ENCODE data around the gene LRIG1. TPM values are rescaled to one million over a fixed set of nuclear protein-coding genes. Genes with fewer than 3 reads are reported as not detected.

Gene LRIG1, protein sequence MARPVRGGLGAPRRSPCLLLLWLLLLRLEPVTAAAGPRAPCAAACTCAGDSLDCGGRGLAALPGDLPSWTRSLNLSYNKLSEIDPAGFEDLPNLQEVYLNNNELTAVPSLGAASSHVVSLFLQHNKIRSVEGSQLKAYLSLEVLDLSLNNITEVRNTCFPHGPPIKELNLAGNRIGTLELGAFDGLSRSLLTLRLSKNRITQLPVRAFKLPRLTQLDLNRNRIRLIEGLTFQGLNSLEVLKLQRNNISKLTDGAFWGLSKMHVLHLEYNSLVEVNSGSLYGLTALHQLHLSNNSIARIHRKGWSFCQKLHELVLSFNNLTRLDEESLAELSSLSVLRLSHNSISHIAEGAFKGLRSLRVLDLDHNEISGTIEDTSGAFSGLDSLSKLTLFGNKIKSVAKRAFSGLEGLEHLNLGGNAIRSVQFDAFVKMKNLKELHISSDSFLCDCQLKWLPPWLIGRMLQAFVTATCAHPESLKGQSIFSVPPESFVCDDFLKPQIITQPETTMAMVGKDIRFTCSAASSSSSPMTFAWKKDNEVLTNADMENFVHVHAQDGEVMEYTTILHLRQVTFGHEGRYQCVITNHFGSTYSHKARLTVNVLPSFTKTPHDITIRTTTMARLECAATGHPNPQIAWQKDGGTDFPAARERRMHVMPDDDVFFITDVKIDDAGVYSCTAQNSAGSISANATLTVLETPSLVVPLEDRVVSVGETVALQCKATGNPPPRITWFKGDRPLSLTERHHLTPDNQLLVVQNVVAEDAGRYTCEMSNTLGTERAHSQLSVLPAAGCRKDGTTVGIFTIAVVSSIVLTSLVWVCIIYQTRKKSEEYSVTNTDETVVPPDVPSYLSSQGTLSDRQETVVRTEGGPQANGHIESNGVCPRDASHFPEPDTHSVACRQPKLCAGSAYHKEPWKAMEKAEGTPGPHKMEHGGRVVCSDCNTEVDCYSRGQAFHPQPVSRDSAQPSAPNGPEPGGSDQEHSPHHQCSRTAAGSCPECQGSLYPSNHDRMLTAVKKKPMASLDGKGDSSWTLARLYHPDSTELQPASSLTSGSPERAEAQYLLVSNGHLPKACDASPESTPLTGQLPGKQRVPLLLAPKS
- 8.2 and 13.6 TPM in 2 replicates for total RNA-seq

DNA sequence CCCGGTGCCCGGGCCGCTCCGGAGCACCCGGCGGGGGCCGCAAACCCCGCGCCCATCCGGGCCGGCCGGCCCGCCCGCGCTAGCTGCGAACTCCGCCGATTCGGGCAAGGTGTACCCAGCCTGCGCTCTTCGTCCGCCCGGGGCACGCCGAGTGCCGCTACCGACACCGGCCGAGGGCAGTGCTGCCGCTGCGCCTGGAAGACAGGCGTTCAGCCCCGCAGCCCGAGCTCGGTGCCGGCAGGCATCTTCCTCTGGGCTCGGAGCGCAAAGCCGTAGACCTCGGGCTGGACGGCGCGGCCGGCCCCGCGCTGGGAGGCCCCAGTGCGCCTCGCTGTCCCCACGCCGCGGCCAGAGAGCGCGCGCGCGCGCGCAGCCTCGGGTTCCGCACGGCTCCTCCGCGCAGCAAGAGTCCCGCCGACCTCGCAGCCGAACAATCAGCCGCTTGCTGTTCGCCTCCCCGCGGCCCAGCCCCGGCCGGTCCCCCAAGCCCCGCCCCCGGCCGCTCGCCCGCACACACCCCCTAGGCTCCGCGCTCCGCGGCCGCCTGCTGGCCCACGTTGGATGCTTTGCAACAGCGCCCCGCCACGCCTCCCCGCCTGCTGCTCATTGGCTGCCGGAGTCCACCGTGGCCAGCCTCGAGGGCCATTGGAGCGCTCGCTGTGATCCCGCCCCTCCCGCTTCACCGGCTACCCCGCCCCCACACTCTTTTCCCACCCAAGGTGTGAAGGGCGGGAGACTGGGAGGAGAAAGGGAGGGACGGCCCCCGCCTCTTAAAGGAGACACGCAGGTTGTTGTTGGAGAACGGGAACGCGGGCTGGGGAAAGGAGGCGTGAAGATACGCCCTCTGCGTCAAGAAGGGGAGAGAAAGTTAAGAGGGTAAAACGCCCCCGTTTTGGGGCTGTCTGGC lies at the start of gene LRIG1:
Gene LRIG1, minus strand, starts transcription at position 447 of the 907 bp plus-strand sequence. CDS start 615 bp downstream, outside the sequence.
- TF ChIP-seq, protein P1, sequence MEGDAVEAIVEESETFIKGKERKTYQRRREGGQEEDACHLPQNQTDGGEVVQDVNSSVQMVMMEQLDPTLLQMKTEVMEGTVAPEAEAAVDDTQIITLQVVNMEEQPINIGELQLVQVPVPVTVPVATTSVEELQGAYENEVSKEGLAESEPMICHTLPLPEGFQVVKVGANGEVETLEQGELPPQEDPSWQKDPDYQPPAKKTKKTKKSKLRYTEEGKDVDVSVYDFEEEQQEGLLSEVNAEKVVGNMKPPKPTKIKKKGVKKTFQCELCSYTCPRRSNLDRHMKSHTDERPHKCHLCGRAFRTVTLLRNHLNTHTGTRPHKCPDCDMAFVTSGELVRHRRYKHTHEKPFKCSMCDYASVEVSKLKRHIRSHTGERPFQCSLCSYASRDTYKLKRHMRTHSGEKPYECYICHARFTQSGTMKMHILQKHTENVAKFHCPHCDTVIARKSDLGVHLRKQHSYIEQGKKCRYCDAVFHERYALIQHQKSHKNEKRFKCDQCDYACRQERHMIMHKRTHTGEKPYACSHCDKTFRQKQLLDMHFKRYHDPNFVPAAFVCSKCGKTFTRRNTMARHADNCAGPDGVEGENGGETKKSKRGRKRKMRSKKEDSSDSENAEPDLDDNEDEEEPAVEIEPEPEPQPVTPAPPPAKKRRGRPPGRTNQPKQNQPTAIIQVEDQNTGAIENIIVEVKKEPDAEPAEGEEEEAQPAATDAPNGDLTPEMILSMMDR (IDR thresholded peaks at IDR 0.05; ENCODE audit: insufficient read depth, low read length, poor library complexity, severe bottlenecking): peak; percentile 28
- peak; percentile 87 for DNase-seq (ENCODE audit: low read depth)
- no peaks in the 10 kb centered on the region for H3K27me3 ChIP-seq (ENCODE audit: control insufficient read depth, insufficient read depth, low read length)
- H3K4me3 ChIP-seq (ENCODE audit: low read depth, low read length): peak within 1 kb of the TSS; percentile 92
- H3K36me3 ChIP-seq (ENCODE audit: control insufficient read depth, insufficient read depth, low read length): no peaks in the 10 kb centered on the region

DNA sequence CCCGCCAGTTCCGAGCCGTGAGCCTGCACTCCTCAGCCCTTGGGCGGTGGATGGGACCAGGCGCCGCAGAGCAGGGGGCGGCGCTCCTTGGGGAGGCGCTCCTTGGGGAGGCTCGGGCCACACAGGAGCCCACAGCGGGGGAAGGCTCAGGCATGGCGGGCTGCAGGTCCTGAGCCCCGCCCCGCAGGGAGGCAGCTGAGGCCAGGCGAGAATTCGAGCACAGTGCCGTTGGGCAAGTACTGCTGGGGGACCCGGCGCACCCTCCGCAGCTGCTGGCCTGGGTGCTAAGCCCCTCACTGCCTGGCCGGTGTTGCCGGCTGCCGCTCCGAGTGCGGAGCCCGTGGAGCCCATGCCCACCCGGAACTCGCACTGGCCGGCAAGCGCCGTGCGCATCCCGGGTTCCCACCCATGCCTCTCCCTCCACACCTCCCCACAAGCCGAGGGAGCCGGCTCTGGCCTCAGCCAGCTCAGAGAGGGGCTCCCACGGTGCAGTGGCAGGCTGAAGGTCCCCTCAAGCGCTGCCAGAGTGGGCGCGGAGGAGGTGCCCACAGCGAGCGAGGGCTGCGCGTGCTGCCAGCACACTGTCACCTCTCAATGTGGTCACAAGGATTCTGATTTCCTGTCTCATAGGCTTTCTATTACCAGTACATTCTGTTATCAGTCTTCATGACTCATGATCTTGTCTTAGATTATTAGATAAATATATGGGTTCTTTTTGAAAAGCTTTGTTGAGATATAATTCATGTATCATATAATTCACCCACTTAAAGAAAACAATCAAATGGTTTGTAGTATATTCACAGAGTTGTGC lies 44.0 kb upstream of the LRIG1 start:
- TF ChIP-seq, protein P1 (IDR thresholded peaks at IDR 0.05; ENCODE audit: insufficient read depth, low read length, poor library complexity, severe bottlenecking): no peak
- no peak overlapping the region for H3K4me3 ChIP-seq (ENCODE audit: low read depth, low read length)
- no peaks in the 10 kb centered on the region for H3K27me3 ChIP-seq (ENCODE audit: control insufficient read depth, insufficient read depth, low read length)
- no peaks in the 10 kb centered on the region for H3K36me3 ChIP-seq (ENCODE audit: control insufficient read depth, insufficient read depth, low read length)
- DNase-seq (ENCODE audit: low read depth): no peak

DNA sequence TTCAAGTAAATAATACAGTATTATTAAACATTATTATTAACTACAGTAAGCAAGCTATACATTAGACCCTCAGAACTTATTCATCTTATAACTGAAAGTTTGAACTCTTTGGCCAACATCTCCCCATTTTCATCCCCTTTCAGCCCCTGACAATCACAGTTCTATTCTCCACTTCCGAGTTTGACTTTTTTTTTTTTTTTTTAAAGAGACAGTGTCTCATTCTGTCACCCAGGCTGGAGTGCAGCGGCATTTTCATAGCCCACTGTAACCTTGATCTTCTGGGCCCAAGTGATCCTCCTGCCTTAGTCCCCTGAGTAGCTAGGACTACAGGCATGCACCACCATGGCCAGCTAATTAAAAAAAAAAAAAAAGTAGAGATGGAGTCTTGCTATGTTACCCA lies 41.3 kb upstream of the LRIG1 start:
- no peak overlapping the region for H3K4me3 ChIP-seq (ENCODE audit: low read depth, low read length)
- no peaks in the 10 kb centered on the region for H3K27me3 ChIP-seq (ENCODE audit: control insufficient read depth, insufficient read depth, low read length)
- no peak for DNase-seq (ENCODE audit: low read depth)
- TF ChIP-seq, protein P1 (IDR thresholded peaks at IDR 0.05; ENCODE audit: insufficient read depth, low read length, poor library complexity, severe bottlenecking): no peak
- H3K36me3 ChIP-seq (ENCODE audit: control insufficient read depth, insufficient read depth, low read length): no peaks in the 10 kb centered on the region

DNA sequence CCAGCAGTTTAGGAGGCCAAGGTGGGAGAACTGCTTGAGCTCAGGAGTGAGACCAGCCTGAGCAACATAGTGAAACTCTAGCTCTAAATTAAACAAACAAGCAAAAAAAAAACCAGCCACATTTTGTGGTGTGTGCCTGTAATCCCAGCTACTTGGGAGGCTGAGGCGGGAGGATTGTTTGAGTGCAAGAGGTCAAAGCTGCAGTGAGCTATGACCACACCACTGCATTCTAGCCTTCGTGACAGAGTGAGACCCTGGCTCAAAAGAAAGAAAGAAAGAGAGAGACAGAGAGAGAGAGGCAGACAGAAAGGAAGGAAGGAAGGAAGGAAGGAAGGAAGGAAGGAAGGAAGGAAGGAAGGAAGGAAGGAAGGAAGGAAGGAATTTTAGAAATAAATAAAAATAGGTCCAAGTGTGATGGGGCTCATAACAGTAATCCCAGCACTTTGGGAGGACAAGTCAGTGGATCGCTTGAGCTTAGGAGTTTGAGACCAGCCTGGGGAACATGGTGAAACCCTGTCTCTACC lies 38.7 kb upstream of the LRIG1 start:
- no peaks in the 10 kb centered on the region for H3K27me3 ChIP-seq (ENCODE audit: control insufficient read depth, insufficient read depth, low read length)
- no peak overlapping the region for H3K4me3 ChIP-seq (ENCODE audit: low read depth, low read length)
- TF ChIP-seq, protein P1 (IDR thresholded peaks at IDR 0.05; ENCODE audit: insufficient read depth, low read length, poor library complexity, severe bottlenecking): no peak
- DNase-seq (ENCODE audit: low read depth): no peak
- no peaks in the 10 kb centered on the region for H3K36me3 ChIP-seq (ENCODE audit: control insufficient read depth, insufficient read depth, low read length)
